ENCODE measurements around the gene OXA1L. TPM values are rescaled to one million over a fixed set of nuclear protein-coding genes. Genes with fewer than 3 reads are reported as not detected.
A peak's percentile ranks its signal among the peaks of the same experiment; 100 is the strongest.

Gene OXA1L
- total RNA-seq, 1 experiment from 2014 or later, result 103 TPM

DNA sequence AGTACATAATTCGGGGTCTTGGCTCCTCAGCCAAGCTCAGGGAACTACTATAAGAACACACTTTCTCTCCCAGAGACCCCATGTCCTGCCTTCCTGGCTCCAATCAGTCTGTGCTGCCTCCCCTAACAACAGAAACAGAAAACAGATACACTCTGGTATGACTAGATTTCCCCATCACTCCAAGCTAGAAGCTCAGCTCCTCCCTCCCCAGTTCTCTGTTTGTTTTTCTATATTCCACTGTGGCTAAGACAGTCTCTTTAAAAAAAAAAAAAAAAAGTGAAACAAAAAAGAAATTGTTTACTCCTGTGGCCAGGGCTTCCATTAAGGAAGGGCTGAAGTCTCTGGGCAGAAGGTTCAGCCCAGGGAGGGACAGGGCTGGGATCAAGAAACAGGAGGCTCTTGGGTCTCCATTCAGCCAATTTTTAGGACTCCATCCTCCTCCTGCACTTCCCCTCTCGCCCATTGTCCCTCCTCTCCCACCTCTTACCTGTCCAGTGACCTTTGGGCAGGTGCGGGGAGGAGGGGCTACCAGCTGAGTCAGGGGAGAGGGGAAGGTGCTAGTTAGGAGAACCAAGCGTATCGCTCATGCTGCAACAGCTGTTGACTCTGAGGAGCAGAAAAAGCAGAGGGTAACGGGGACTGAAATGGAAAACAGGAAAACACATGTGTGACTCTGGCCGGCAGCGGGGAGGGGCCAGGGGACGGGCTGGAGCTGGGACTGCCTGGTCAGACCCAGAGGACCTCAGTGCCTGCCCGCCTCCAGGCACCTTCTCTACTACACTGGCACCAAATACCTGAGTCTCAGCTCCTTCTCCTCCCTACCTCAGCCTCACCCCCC is 52.9 kb downstream of the OXA1L start:
- intact Hi-C loops (cut with micrococcal nuclease), result loop anchor here (2.0 kb wide), 1 partner anchor 263 kb away; no protein-coding TSS in a partner anchor
- no peak overlapping the region for H3K4me3 Mint-ChIP-seq (ENCODE audit: unreplicated experiment)

DNA sequence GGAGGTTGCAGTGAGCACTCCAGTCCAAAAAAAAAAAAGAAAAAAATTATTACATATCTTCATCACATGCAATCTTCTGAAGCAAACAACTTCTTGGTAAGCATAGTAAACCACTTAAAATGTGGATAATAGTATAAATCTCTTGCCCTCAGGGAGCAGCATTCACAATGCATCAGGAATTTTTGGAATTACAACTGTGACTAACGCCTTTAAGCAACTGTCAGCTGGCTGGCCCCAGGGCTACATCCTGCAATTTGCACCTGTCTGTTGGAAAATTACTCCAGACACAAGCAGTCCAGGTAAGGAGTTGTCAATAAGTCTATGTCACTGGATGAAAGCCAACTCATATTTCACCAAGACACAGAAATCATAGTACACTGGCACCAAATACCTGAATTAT is 54.2 kb downstream of the OXA1L start:
- Mint-ChIP-seq H3K4me3 (ENCODE audit: unreplicated experiment) (no peak overlapping the region), H3K4me1 (ENCODE audit: insufficient read depth, unreplicated experiment) (peaks cover 19% of the 10 kb centered on the region), H3K27me3 (ENCODE audit: insufficient read depth, unreplicated experiment) (no peaks in the 10 kb centered on the region), H3K27ac (ENCODE audit: low read depth, unreplicated experiment) (no peak overlapping the region), H3K36me3 (ENCODE audit: insufficient read depth, unreplicated experiment) (no peaks in the 10 kb centered on the region), H3K9me3 (ENCODE audit: unreplicated experiment) (no peaks in the 10 kb centered on the region)
- BruUV-seq (replicated peaks), result no TSS peak
- ChIA-PET CTCF (interaction anchor here (1.0 to 8.2 kb wide), 4 partner anchors 14 to 81 kb away, joined by 3 to 186 read pairs (median 53); partner anchors contain the start of genes MMP14 and MRPL52), POLR2A (interaction anchor here (0.7 to 4.9 kb wide), 6 partner anchors 10 to 222 kb away, joined by 3 to 69 read pairs (median 4); partner anchors contain the start of gene OXA1L)
- TF ChIP-seq, protein P1, sequence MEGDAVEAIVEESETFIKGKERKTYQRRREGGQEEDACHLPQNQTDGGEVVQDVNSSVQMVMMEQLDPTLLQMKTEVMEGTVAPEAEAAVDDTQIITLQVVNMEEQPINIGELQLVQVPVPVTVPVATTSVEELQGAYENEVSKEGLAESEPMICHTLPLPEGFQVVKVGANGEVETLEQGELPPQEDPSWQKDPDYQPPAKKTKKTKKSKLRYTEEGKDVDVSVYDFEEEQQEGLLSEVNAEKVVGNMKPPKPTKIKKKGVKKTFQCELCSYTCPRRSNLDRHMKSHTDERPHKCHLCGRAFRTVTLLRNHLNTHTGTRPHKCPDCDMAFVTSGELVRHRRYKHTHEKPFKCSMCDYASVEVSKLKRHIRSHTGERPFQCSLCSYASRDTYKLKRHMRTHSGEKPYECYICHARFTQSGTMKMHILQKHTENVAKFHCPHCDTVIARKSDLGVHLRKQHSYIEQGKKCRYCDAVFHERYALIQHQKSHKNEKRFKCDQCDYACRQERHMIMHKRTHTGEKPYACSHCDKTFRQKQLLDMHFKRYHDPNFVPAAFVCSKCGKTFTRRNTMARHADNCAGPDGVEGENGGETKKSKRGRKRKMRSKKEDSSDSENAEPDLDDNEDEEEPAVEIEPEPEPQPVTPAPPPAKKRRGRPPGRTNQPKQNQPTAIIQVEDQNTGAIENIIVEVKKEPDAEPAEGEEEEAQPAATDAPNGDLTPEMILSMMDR (IDR thresholded peaks at IDR 0.05; ENCODE audit: unreplicated experiment), result no peak
- intact Hi-C loops (cut with micrococcal nuclease), result loop anchor here (5.0 to 10.0 kb wide), 3 partner anchors 47 to 237 kb away; partner anchors contain the start of gene CDH24
- DNase-seq (ENCODE audit: unreplicated experiment), result peak; percentile 49

More for the DNA sequence above, 52.9 kb downstream of the OXA1L start:
- Mint-ChIP-seq H3K27me3 (ENCODE audit: insufficient read depth, unreplicated experiment) (no peaks in the 10 kb centered on the region), H3K4me1 (ENCODE audit: insufficient read depth, unreplicated experiment) (peaks cover 19% of the 10 kb centered on the region), H3K36me3 (ENCODE audit: insufficient read depth, unreplicated experiment) (no peaks in the 10 kb centered on the region), H3K27ac (ENCODE audit: low read depth, unreplicated experiment) (peak overlapping the region; percentile 64), H3K9me3 (ENCODE audit: unreplicated experiment) (no peaks in the 10 kb centered on the region)
- POLR2A ChIA-PET, result interaction anchor here (0.6 to 2.7 kb wide), 3 partner anchors 11 to 53 kb away, joined by 3 to 12 read pairs (median 3); partner anchors contain the start of gene OXA1L
- no TSS peak for BruUV-seq (replicated peaks)
- TF ChIP-seq, protein P1 (IDR thresholded peaks at IDR 0.05; ENCODE audit: unreplicated experiment), result no peak
- CTCF ChIA-PET, result interaction anchor here (0.7 to 8.2 kb wide), 18 partner anchors 12 to 262 kb away, joined by 3 to 103 read pairs (median 4); partner anchors contain the start of genes MMP14 and MRPL52
- no peak for DNase-seq (ENCODE audit: unreplicated experiment)

DNA sequence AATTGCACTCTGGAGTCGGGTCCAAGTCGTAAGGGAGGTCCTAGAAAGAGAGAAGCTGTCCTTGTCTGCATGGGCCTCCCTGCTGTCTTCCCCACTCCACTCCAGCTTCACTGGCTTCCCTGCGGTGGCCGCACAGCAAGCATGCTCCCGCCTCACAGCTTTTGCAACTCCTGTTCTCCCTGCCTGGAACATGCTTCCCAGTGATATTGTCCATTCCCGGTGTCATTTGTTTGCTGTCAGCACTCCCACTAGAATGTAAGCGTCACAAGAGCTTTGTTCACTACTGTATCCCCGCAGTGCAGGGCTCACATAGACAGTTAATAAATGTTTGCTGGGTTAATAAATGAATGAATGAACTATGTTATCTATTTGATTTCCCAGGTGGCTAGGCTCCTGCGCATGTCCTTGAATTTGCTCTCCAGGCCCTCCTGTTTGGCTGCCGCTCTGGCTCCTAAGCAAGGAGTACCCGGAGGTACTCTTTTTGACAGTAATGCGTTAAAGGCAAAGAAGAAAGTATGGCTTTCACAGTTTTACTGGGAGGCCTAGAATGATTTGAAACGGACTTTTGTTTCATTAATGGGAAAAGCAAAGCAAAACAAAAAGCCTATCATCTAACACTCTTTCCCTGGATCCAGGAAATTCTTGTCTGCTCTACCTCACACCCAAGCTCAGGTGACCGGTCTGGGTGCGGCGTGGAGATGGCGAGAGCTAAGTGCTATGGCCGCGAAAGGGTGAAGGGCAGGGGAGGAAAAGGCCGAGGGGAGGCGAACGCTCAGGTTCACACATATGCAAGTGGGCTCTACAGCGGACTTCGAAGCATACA is 54.9 kb downstream of the OXA1L start:
- ChIA-PET POLR2A (interaction anchor here (0.6 to 4.9 kb wide), 6 partner anchors 9 to 380 kb away, joined by 3 to 69 read pairs (median 4); partner anchors contain the start of gene OXA1L), CTCF (interaction anchor here (0.5 to 8.2 kb wide), 13 partner anchors 13 to 1283 kb away, joined by 3 to 186 read pairs (median 4); partner anchors contain the start of genes MMP14 and MRPL52)
- TF ChIP-seq, protein P1 (IDR thresholded peaks at IDR 0.05; ENCODE audit: unreplicated experiment), result no peak
- DNase-seq (ENCODE audit: unreplicated experiment), result no peak
- Mint-ChIP-seq H3K4me3 (ENCODE audit: unreplicated experiment) (no peak overlapping the region), H3K4me1 (ENCODE audit: insufficient read depth, unreplicated experiment) (peaks cover 19% of the 10 kb centered on the region), H3K9me3 (ENCODE audit: unreplicated experiment) (no peaks in the 10 kb centered on the region), H3K36me3 (ENCODE audit: insufficient read depth, unreplicated experiment) (no peaks in the 10 kb centered on the region), H3K27ac (ENCODE audit: low read depth, unreplicated experiment) (no peak overlapping the region), H3K27me3 (ENCODE audit: insufficient read depth, unreplicated experiment) (no peaks in the 10 kb centered on the region)
- intact Hi-C loops (cut with micrococcal nuclease), result loop anchor here (1.0 to 10.0 kb wide), 6 partner anchors 44 to 236 kb away; partner anchors contain the start of genes AJUBA and CDH24
- BruUV-seq (replicated peaks), result no TSS peak

Measured in MCF 10A (cell line).